ENCODE measurements around the gene BIN1.
A peak's percentile ranks its signal among the peaks of the same experiment; 100 is the strongest.

The BIN1 gene

DNA sequence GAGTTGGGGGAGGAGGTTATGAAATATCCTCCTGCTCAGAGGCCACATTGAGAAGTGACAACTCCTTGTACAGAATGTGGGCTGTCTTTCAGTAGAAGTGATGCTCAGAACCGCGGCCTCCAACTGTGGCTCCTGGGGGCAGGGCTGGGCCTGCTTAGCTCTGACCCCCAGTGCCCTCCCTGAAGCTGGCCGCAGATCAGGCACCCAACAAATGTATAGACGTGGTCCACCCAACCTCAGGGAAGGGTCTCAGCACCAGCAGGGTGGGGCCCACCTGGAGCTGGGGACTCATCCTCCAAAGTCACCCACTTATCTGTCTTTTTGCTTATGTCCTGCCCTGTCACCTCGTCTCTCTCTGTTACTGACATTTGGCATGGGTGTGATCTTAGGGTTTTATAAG lies 11.1 kb upstream of the BIN1 start:
- TF ChIP-seq, protein P1, sequence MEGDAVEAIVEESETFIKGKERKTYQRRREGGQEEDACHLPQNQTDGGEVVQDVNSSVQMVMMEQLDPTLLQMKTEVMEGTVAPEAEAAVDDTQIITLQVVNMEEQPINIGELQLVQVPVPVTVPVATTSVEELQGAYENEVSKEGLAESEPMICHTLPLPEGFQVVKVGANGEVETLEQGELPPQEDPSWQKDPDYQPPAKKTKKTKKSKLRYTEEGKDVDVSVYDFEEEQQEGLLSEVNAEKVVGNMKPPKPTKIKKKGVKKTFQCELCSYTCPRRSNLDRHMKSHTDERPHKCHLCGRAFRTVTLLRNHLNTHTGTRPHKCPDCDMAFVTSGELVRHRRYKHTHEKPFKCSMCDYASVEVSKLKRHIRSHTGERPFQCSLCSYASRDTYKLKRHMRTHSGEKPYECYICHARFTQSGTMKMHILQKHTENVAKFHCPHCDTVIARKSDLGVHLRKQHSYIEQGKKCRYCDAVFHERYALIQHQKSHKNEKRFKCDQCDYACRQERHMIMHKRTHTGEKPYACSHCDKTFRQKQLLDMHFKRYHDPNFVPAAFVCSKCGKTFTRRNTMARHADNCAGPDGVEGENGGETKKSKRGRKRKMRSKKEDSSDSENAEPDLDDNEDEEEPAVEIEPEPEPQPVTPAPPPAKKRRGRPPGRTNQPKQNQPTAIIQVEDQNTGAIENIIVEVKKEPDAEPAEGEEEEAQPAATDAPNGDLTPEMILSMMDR (IDR thresholded peaks at IDR 0.05; ENCODE audit: control insufficient read depth, insufficient read depth, low read depth, low read length, missing control alignments) = no peak
- H3K4me3 ChIP-seq (ENCODE audit: control insufficient read depth, low read depth, low read length) = no peak overlapping the region
- DNase-seq (ENCODE audit: low read depth) = no peak

DNA sequence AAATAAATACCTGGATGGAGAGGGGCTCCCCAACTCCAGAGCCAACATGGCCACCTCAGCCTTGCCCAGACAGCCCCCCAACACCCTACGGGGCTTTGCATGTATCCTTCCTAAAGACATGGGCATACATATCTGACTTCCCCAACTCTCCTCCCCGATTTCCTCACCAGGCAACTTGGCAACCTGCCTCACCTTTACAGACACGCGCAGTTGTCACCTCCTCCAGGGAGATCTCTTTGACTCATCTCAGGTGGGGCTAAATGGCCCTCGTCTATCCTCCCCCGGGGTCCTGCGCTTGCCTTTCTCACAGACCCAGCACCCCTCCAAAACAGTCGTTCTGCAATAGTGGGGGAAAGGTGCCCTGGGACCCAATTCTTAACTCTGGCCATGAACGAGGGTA lies 10.6 kb upstream of the BIN1 start:
- TF ChIP-seq, protein P1 (IDR thresholded peaks at IDR 0.05; ENCODE audit: control insufficient read depth, insufficient read depth, low read depth, low read length, missing control alignments) = no peak
- no peak overlapping the region for H3K4me3 ChIP-seq (ENCODE audit: control insufficient read depth, low read depth, low read length)

DNA sequence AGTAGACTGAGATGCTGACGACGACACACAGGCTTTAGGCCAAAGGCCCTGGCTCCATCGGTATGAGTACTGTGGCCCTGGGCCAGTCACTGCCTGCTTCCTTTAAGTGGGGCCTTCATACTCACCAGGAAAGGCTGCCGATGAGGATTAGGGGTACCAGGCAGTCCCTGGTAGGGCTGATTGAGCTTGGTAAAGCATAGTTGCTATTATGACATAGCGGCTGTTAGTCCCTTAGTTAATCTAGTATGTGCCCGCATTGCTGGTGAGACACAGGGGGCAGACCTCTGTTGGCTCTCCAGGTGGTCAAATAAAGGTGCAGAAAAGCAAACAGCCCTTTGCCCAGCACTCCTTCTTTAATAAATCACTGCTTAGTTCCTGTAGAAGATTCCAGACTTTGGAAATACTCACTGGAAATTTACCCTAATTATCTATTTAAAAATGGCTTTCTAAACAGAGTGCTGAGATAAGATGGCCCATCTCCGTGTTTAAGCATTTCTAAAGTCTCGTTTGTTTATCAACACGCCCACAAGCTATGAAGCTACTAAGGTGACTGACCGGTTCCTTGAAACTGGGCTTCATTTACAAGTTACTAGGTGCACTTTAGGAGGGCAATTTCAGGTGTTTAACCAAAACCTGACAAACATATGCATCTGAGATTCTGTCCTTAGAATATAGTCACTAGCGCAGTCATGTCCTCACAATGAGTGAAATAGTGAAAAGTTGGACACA lies 8.7 kb upstream of the BIN1 start:
- TF ChIP-seq, protein P1 (IDR thresholded peaks at IDR 0.05; ENCODE audit: control insufficient read depth, insufficient read depth, low read depth, low read length, missing control alignments) = no peak
- DNase-seq (ENCODE audit: low read depth) = no peak
- H3K4me3 ChIP-seq (ENCODE audit: control insufficient read depth, low read depth, low read length) = no peak overlapping the region

More for the DNA sequence above, 10.6 kb upstream of the BIN1 start:
- DNase-seq (ENCODE audit: low read depth) = no peak

DNA sequence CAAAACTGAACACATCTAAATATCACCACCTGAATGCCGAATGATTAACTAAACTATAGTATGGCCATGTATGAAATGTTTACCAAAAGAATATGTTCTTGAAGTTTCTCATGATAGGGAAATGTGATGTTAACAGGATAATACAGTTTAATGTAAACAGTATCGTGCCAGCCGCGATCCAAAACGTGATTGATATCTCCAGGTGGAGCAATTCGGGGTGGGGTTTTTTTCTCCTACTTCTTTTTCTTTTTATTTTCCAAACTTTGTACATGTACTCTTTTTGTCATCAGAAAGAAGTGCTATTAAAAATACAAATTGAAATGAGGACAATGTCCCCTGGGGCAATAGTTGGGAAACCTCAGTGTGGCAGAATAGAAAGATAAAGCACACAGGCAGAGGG lies 4.0 kb upstream of the BIN1 start:
- no peak overlapping the region for H3K4me3 ChIP-seq (ENCODE audit: control insufficient read depth, low read depth, low read length)
- no peak for DNase-seq (ENCODE audit: low read depth)
- TF ChIP-seq, protein P1 (IDR thresholded peaks at IDR 0.05; ENCODE audit: control insufficient read depth, insufficient read depth, low read depth, low read length, missing control alignments) = no peak

DNA sequence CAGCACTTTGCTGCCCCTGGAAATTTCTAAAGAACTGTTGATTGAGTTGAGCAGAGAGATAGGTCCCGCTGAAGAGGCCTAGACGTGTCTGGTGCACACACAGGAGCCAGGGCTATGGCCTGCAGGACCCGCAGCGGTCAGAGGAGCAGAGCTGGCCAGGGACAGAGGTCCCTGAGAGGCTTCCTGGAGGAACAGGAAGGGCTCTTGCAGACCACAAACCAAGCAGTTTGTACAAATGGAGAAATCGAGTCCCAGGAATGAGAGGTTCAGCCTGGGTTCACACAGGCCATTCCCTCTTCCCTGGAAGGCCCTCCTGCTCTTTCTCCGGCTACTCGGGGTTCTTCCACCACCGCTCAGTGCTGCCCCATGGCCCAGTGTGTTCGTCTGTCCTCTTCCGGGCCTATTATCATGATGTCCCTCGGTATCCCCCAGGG lies 1.2 kb upstream of the BIN1 start:
- no peak overlapping the region for H3K4me3 ChIP-seq (ENCODE audit: control insufficient read depth, low read depth, low read length)
- DNase-seq (ENCODE audit: low read depth) = no peak
- TF ChIP-seq, protein P1 (IDR thresholded peaks at IDR 0.05; ENCODE audit: control insufficient read depth, insufficient read depth, low read depth, low read length, missing control alignments) = no peak

DNA sequence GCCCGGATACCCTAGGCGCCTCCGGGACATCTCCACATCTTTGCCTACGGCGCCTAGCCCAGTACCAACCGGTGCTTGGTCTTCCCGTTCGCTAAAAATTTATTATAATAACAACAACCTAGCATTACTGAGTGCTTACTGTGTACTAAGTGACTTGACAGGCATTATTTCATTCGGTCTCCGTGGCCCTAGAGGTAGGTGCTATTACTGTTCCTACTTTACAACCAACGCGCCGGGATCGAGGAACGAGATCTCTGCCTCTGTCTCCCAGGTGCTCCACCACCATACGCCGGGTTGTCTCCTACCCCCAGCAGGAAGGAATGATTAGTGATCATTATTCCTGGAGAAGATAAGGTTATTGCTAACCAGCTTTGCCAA lies 657 bp upstream of the BIN1 start:
- DNase-seq (ENCODE audit: low read depth) = no peak
- peak overlapping the region; percentile 63 for H3K4me3 ChIP-seq (ENCODE audit: control insufficient read depth, low read depth, low read length)
- TF ChIP-seq, protein P1 (IDR thresholded peaks at IDR 0.05; ENCODE audit: control insufficient read depth, insufficient read depth, low read depth, low read length, missing control alignments) = peak; percentile 15
